Vagina (tissue), 2 donors: Measurements from ENCODE around the gene THRAP3. TPM values are rescaled to one million over a fixed set of nuclear protein-coding genes. Genes with fewer than 3 reads are reported as not detected.

Source experiments
- DNase-seq, 2 donors: peaks; one replicate each; pipeline ENCODE4 v3.0.0-alpha.2; 2017; ENCODE audit errors: extremely low spot score in 2 of 2
- H3K27ac ChIP-seq: fragments of 200-600 bp; sonication (generic); one replicate; pipeline ENCODE4 v1.5.1; 2019
- H3K27me3 ChIP-seq: fragments of 200-600 bp; sonication (generic); one replicate; pipeline ENCODE4 v1.5.1; 2019
- H3K36me3 ChIP-seq, 2 donors: fragments of 200-600 bp; sonication (generic); one replicate each; pipeline ENCODE4 v1.5.1; 2017 to 2019
- H3K4me1 ChIP-seq: fragments of 200-600 bp; sonication (generic); one replicate; pipeline ENCODE4 v1.5.1; 2019
- H3K4me3 ChIP-seq, 2 donors: fragments of 200-600 bp; sonication (generic); 1 replicate in 1 of 2; 2 replicates in 1 of 2; pipeline ENCODE4 v1.5.1; 2016 to 2019
- H3K9me3 ChIP-seq: fragments of 200-600 bp; sonication (generic); one replicate; pipeline ENCODE4 v1.5.1; 2019
- CTCF ChIP-seq, 3 experiments: fragments of 450-650 bp in 2 of 3; fragments of 200-600 bp in 1 of 3; sonication (generic) in 1 of 3; IDR thresholded peaks; one replicate each; pipeline ENCODE4 v1.5.1; 2017 to 2019; ENCODE audit warnings: antibody characterized with exemption in 3 of 3, mild to moderate bottlenecking in 2 of 3, moderate library complexity in 2 of 3
- POLR2A ChIP-seq, 2 donors: fragments of 450-650 bp; IDR thresholded peaks; one replicate each; pipeline ENCODE4 v1.6.1; 2017; ENCODE audit warnings: antibody characterized with exemption in 2 of 2, mild to moderate bottlenecking in 2 of 2, moderate library complexity in 2 of 2
- POLR2AphosphoS5 ChIP-seq, 2 donors: sonication (generic); formaldehyde crosslinking; IDR thresholded peaks; one replicate each; pipeline ENCODE4 v1.9.0; 2017; ENCODE audit warnings: antibody characterized with exemption in 2 of 2, mild to moderate bottlenecking in 2 of 2, low read depth in 1 of 2; ENCODE audit not compliant: insufficient read depth in 1 of 2
- intact Hi-C: fragments of 100-400 bp; cut with DNase I; formaldehyde crosslinking; loops from one replicate; pipeline ENCODE4 v1.15.1; 2023
- total RNA-seq: library from RNA; depleted of rRNA; stranded (reverse); fragments of >200 nt; gene quantifications from one replicate; pipeline ENCODE4 v1.2.3, GENCODE V29; 2016

THRAP3 gene
- total RNA-seq, 1 donor from 2014 or later: 57.7 TPM

GRCh38 chr1:36301220-36301619, 77.0 kb downstream of the THRAP3 start:
- no peak for DNase-seq
- TF ChIP-seq POLR2AphosphoS5 (IDR thresholded peaks at IDR 0.05; ENCODE audit: insufficient read depth in 1 of 2, low read depth in 1 of 2) (no peak), CTCF (IDR thresholded peaks at IDR 0.05) (no peak), POLR2A (IDR thresholded peaks at IDR 0.05) (no peak)
- Histone ChIP-seq H3K27ac (peak overlapping the region; percentile 51), H3K36me3 (peaks cover 0 to 68% of the 10 kb centered on the region in 2 donors), H3K4me1 (peaks cover 25% of the 10 kb centered on the region), H3K9me3 (no peaks in the 10 kb centered on the region), H3K27me3 (no peaks in the 10 kb centered on the region), H3K4me3 (no peak overlapping the region)
- intact Hi-C loops: no loop called here

GRCh38 chr1:36303244-36303643, 79.0 kb downstream of the THRAP3 start:
- no peaks in the 10 kb centered on the region for H3K9me3 ChIP-seq
- H3K27me3 ChIP-seq: no peaks in the 10 kb centered on the region
- DNase-seq: no peak
- peaks cover 41% of the 10 kb centered on the region for H3K4me1 ChIP-seq
- TF ChIP-seq POLR2A (IDR thresholded peaks at IDR 0.05): no peak
- no peak for TF ChIP-seq POLR2AphosphoS5 (IDR thresholded peaks at IDR 0.05; ENCODE audit: insufficient read depth in 1 of 2, low read depth in 1 of 2)
- TF ChIP-seq CTCF (IDR thresholded peaks at IDR 0.05): no peak
- peaks cover 0 to 51% of the 10 kb centered on the region in 2 donors for H3K36me3 ChIP-seq
- H3K27ac ChIP-seq: no peak overlapping the region
- intact Hi-C loops: no loop called here
- H3K4me3 ChIP-seq: no peak overlapping the region

GRCh38 chr1:36303650-36304360, 79.6 kb downstream of the THRAP3 start:
- TF ChIP-seq POLR2AphosphoS5 (IDR thresholded peaks at IDR 0.05; ENCODE audit: insufficient read depth in 1 of 2, low read depth in 1 of 2) (no peak), POLR2A (IDR thresholded peaks at IDR 0.05) (no peak), CTCF (IDR thresholded peaks at IDR 0.05) (no peak)
- Histone ChIP-seq H3K4me3 (no peak overlapping the region), H3K4me1 (peaks cover 41% of the 10 kb centered on the region), H3K27me3 (no peaks in the 10 kb centered on the region), H3K27ac (no peak overlapping the region), H3K9me3 (no peaks in the 10 kb centered on the region), H3K36me3 (peaks cover 0 to 45% of the 10 kb centered on the region in 2 donors)
- intact Hi-C loops: no loop called here
- no peak for DNase-seq

GRCh38 chr1:36304521-36304920, 80.3 kb downstream of the THRAP3 start:
- no peak for DNase-seq

More at GRCh38 chr1:36304521-36304920, 80.3 kb downstream of the THRAP3 start:
- no peaks in the 10 kb centered on the region for H3K9me3 ChIP-seq
- H3K4me1 ChIP-seq: peaks cover 41% of the 10 kb centered on the region
- H3K27me3 ChIP-seq: no peaks in the 10 kb centered on the region
- no peak overlapping the region for H3K4me3 ChIP-seq
- peaks cover 0 to 45% of the 10 kb centered on the region in 2 donors for H3K36me3 ChIP-seq
- intact Hi-C loops: no loop called here
- no peak for TF ChIP-seq POLR2AphosphoS5 (IDR thresholded peaks at IDR 0.05; ENCODE audit: insufficient read depth in 1 of 2, low read depth in 1 of 2)
- no peak for TF ChIP-seq POLR2A (IDR thresholded peaks at IDR 0.05)
- no peak for TF ChIP-seq CTCF (IDR thresholded peaks at IDR 0.05)
- no peak overlapping the region for H3K27ac ChIP-seq
